MM.1S (cell line): ENCODE data around the gene RASL12.

ENCODE experiments used
- DNase-seq: peaks from one replicate; pipeline ENCODE4 v3.0.0-alpha.2; 2015
- H2AFZ ChIP-seq: fragments of 300-600 bp; sonication (generic); 2 replicates; pipeline ENCODE4 v1.6.0; 2016; ENCODE audit warnings: antibody characterized with exemption, low read length
- H3F3A ChIP-seq: fragments of 300-600 bp; sonication (generic); 2 replicates; pipeline ENCODE4 v1.6.1; 2016; ENCODE audit warnings: mild to moderate bottlenecking, antibody characterized with exemption, low read length, moderate library complexity, mixed read lengths; ENCODE audit not compliant: insufficient read depth
- H3K27ac ChIP-seq: fragments of 300-600 bp; sonication (generic); 2 replicates; pipeline ENCODE4 v1.5.1; 2016; ENCODE audit warnings: mild to moderate bottlenecking, low read length
- H3K27me3 ChIP-seq: fragments of 300-600 bp; sonication (generic); replicated peaks from 2 replicates; pipeline ENCODE4 v1.6.0; 2016; ENCODE audit warnings: low read length; ENCODE audit not compliant: insufficient read depth
- H3K36me3 ChIP-seq: fragments of 300-600 bp; sonication (generic); replicated peaks from 2 replicates; pipeline ENCODE4 v1.6.1; 2016; ENCODE audit warnings: mild to moderate bottlenecking, low read length, mixed read lengths; ENCODE audit not compliant: insufficient read depth
- H3K4me1 ChIP-seq: fragments of 300-600 bp; sonication (generic); 2 replicates; pipeline ENCODE4 v1.6.1; 2016; ENCODE audit warnings: low read length, mixed read lengths
- H3K4me2 ChIP-seq: fragments of 300-600 bp; sonication (generic); 2 replicates; pipeline ENCODE4 v1.6.0; 2016; ENCODE audit warnings: low read depth, low read length
- H3K4me3 ChIP-seq: fragments of 300-600 bp; sonication (generic); 2 replicates; pipeline ENCODE4 v1.5.1; 2016; ENCODE audit warnings: low read length, mixed read lengths
- H3K79me2 ChIP-seq: fragments of 300-600 bp; sonication (generic); 2 replicates; pipeline ENCODE4 v1.6.1; 2016; ENCODE audit warnings: mixed run types, low read length, mixed read lengths
- H3K9ac ChIP-seq: fragments of 300-600 bp; sonication (generic); 2 replicates; pipeline ENCODE4 v1.6.1; 2016; ENCODE audit warnings: low read length, mixed read lengths
- H3K9me2 ChIP-seq: fragments of 300-600 bp; sonication (generic); replicated peaks from 2 replicates; pipeline ENCODE4 v1.6.1; 2016; ENCODE audit warnings: mild to moderate bottlenecking, low read length, mixed read lengths; ENCODE audit not compliant: insufficient read depth
- H3K9me3 ChIP-seq: fragments of 300-600 bp; sonication (generic); replicated peaks from 2 replicates; pipeline ENCODE4 v1.6.1; 2016; ENCODE audit warnings: mild to moderate bottlenecking, low read length, mixed read lengths; ENCODE audit not compliant: insufficient read depth
- H4K20me1 ChIP-seq: fragments of 300-600 bp; sonication (generic); 2 replicates; pipeline ENCODE4 v1.6.1; 2016; ENCODE audit warnings: mild to moderate bottlenecking, low read length, moderate library complexity, mixed read lengths; ENCODE audit not compliant: insufficient read depth
- CTCF ChIP-seq: fragments of 300-600 bp; sonication (generic); IDR thresholded peaks from 2 replicates; pipeline ENCODE4 v1.5.1; 2016; ENCODE audit warnings: antibody characterized with exemption, low read length, mixed read lengths
- EZH2 ChIP-seq: fragments of 300-600 bp; sonication (generic); optimal IDR thresholded peaks from 2 replicates; pipeline ENCODE3; 2017; ENCODE audit warnings: low read depth, mild to moderate bottlenecking, antibody characterized with exemption, low read length, mixed read lengths
- EZH2phosphoT487 ChIP-seq: fragments of 300-600 bp; sonication (generic); IDR thresholded peaks from 2 replicates; pipeline ENCODE4 v1.6.1; 2018; ENCODE audit warnings: antibody characterized with exemption, low read length

Gene RASL12

GRCh38 chr15:65091946-65092770 lies 24.4 kb upstream of the RASL12 start:
- no peak for DNase-seq
- Histone ChIP-seq H3K27ac (no peak overlapping the region), H4K20me1 (no peaks in the 10 kb centered on the region), H3K9me2 (no peaks in the 10 kb centered on the region), H3K9me3 (no peaks in the 10 kb centered on the region), H3K4me2 (no peak overlapping the region), H3F3A (no peaks in the 10 kb centered on the region), H3K4me3 (no peak overlapping the region), H3K9ac (no peak overlapping the region), H2AFZ (no peak overlapping the region), H3K4me1 (no peaks in the 10 kb centered on the region), H3K79me2 (no peaks in the 10 kb centered on the region), H3K36me3 (no peaks in the 10 kb centered on the region), H3K27me3 (no peaks in the 10 kb centered on the region)
- TF ChIP-seq CTCF (no peak), EZH2phosphoT487 (no peak), EZH2 (no peak)

- no peak overlapping the region for H3K9ac ChIP-seq
- no peaks in the 10 kb centered on the region for H3F3A ChIP-seq
- no peak for TF ChIP-seq CTCF
- TF ChIP-seq EZH2 = no peak
- TF ChIP-seq EZH2phosphoT487 = no peak
- no peaks in the 10 kb centered on the region for H3K9me3 ChIP-seq
- H4K20me1 ChIP-seq = no peaks in the 10 kb centered on the region
- no peaks in the 10 kb centered on the region for H3K79me2 ChIP-seq
- H3K9me2 ChIP-seq = no peaks in the 10 kb centered on the region
- no peak overlapping the region for H3K4me2 ChIP-seq
- no peak overlapping the region for H2AFZ ChIP-seq
- H3K27me3 ChIP-seq = no peaks in the 10 kb centered on the region
- no peaks in the 10 kb centered on the region for H3K36me3 ChIP-seq
- no peak overlapping the region for H3K27ac ChIP-seq
- H3K4me3 ChIP-seq = no peak overlapping the region
- no peak for DNase-seq
- H3K4me1 ChIP-seq = no peaks in the 10 kb centered on the region
These were observed 21.5 kb upstream of the RASL12 start for GRCh38 chr15:65089206-65089824.

GRCh38 chr15:65088643-65089021 lies 20.8 kb upstream of the RASL12 start:
- Histone ChIP-seq H3K27me3 (no peaks in the 10 kb centered on the region), H3K27ac (no peak overlapping the region), H4K20me1 (no peaks in the 10 kb centered on the region), H3K9me3 (no peaks in the 10 kb centered on the region), H3K36me3 (no peaks in the 10 kb centered on the region), H2AFZ (no peak overlapping the region), H3K4me1 (no peaks in the 10 kb centered on the region), H3K4me2 (no peak overlapping the region), H3K9ac (no peak overlapping the region), H3K4me3 (no peak overlapping the region), H3F3A (no peaks in the 10 kb centered on the region), H3K9me2 (no peaks in the 10 kb centered on the region), H3K79me2 (no peaks in the 10 kb centered on the region)
- no peak for DNase-seq
- no peak for TF ChIP-seq EZH2
